ENCODE data around the gene NPAS3.
A peak's percentile ranks its signal among the peaks of the same experiment; 100 is the strongest.

Gene NPAS3

DNA sequence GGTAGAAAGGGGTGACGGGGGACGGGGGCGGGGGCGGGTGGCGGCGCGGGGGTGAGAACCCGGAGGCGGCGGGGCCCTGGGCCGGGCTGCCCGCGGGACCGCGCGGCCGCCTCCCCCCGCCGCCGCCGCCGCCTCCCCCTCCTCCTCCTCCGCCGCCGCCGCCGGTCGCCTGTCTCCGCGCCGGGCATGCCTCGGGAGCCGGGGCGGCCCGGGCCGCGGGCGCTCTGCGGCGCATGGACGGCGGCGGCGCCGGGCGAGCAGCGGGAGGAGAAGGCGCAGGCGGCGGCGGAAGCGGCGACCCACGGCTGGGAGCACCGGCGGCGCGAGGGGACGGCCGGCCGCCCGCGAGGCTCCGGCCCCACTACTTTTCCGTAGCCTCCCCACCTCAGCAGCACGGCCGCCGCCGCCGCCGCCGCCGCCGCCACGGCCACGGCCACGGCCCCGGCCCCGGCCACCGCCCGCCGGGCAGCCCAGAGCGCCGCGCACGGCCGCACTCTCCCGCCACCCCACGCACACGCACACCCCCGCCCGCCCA lies at the start of gene NPAS3:
Gene NPAS3, plus strand, starts transcription at position 161 of the 535 bp plus-strand sequence.
- DNase-seq (ENCODE audit: low read depth): no peak
- H3K4me3 ChIP-seq (ENCODE audit: low read depth, low read length): peak within 1 kb of the TSS; percentile 42
- TF ChIP-seq, protein P1, sequence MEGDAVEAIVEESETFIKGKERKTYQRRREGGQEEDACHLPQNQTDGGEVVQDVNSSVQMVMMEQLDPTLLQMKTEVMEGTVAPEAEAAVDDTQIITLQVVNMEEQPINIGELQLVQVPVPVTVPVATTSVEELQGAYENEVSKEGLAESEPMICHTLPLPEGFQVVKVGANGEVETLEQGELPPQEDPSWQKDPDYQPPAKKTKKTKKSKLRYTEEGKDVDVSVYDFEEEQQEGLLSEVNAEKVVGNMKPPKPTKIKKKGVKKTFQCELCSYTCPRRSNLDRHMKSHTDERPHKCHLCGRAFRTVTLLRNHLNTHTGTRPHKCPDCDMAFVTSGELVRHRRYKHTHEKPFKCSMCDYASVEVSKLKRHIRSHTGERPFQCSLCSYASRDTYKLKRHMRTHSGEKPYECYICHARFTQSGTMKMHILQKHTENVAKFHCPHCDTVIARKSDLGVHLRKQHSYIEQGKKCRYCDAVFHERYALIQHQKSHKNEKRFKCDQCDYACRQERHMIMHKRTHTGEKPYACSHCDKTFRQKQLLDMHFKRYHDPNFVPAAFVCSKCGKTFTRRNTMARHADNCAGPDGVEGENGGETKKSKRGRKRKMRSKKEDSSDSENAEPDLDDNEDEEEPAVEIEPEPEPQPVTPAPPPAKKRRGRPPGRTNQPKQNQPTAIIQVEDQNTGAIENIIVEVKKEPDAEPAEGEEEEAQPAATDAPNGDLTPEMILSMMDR (IDR thresholded peaks at IDR 0.05; ENCODE audit: low read depth, low read length, missing control alignments): no peak

DNA sequence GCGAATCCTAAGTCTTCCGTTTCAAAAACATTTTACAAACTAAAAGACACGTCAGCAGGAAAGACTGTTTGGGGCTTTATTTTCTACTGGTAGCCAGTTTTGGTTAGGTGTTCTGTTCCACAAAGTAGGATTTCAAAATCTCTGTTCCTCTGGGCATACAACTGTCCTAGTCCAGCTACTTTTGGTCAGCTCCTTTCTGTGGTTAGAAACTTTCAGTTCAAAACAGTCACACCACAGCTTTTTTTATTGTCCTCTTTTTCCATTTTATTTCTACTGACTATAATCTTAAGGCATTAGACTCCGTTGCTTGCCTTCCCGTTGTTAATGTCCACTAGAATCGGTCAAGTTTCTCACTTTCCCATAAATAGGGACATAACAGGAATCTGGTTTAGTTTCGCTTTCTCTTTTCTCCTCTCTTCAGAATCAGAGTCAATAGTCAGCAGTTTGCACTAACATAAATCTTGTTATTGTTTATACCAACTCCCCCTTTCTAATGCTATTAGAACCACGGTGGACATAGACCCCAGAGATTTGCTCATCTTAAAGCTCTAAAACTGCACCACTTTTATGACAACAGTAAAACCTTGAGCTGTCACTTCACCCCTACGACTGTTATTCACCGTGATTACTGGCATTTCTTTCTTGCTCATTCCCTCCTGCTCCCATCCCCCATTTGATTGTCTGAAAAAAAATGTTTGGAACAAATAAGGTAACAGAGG lies 41.5 kb upstream of the NPAS3 start:
- H3K4me3 ChIP-seq (ENCODE audit: low read depth, low read length): no peak overlapping the region
- TF ChIP-seq, protein P1 (IDR thresholded peaks at IDR 0.05; ENCODE audit: low read depth, low read length, missing control alignments): no peak
- DNase-seq (ENCODE audit: low read depth): no peak

DNA sequence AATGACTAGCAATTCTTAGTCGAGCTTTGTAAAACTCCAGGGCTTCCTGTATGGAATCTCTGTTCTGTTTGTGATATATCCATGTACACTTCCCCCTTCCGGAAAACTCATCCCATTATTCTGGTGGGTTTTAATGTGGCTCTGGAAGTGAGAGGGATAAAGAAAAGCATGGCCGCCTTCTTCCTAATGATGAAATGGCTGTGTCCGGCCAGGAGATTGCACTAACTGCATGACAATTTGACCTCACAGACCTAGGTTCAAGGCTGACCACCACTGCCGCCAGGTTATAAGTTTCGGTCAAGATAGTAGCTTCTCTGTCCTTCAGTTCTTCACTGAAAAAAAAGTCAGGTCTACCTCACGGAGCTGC lies 41.0 kb upstream of the NPAS3 start:
- TF ChIP-seq, protein P1 (IDR thresholded peaks at IDR 0.05; ENCODE audit: low read depth, low read length, missing control alignments): no peak
- H3K4me3 ChIP-seq (ENCODE audit: low read depth, low read length): no peak overlapping the region
- no peak for DNase-seq (ENCODE audit: low read depth)

DNA sequence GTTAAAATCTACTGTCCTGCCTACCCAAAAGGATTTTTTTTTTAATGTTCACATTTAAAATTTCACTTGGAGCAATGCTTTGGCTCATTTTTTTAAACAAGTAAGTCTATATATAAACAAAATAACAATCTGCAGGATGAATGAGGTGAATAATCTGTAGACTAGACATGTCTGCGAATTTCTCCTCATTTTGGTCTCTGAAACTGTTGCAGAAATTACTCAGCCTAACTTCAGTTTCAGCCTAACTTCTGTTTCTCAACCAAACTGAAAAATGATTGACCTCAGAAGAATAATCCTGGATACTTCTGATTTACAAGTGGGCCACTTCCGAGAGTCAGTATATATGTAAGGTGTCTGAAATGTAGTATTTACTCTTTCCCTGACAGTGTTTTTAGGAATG lies 39.8 kb upstream of the NPAS3 start:
- TF ChIP-seq, protein P1 (IDR thresholded peaks at IDR 0.05; ENCODE audit: low read depth, low read length, missing control alignments): no peak
- DNase-seq (ENCODE audit: low read depth): peak; percentile 2
- H3K4me3 ChIP-seq (ENCODE audit: low read depth, low read length): no peak overlapping the region

DNA sequence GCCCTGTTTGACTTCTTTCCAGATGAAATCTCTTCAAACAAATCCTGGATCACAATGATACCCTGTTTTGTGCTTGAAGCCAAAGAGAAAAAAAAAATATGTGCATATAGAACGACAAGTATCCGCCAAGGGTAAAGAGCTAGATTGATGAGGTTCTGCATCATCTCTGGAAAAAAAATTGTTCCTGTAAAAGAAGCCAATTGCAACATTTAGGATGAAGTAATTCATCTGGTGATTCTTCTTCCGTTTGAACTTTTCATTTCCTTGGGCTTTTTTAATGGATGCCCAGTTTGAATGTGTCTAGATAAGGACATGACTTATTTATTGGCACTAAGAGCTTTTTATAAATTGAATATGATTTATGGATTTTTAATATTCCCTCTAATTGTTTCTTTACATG lies 38.1 kb upstream of the NPAS3 start:
- DNase-seq (ENCODE audit: low read depth): no peak
- TF ChIP-seq, protein P1 (IDR thresholded peaks at IDR 0.05; ENCODE audit: low read depth, low read length, missing control alignments): no peak
- no peak overlapping the region for H3K4me3 ChIP-seq (ENCODE audit: low read depth, low read length)

DNA sequence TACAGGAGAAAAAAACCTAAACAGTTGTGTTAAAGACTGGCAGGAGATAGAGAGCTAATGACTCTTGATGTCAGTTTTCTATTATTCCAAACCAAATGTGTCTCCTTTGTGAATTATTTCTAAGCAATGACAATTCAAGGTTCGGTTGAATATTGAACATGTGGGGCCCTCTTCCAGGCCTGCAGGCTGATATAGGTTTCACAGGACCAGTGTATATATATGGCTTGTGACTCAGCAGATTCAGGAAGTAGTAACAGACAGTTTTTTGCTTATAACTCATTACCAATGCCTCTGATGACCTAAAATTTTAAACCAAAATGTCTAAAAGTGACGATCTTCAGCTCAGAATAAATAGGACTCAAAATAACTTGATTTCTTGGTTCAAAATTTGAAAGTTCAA lies 33.7 kb upstream of the NPAS3 start:
- no peak overlapping the region for H3K4me3 ChIP-seq (ENCODE audit: low read depth, low read length)
- no peak for DNase-seq (ENCODE audit: low read depth)
- TF ChIP-seq, protein P1 (IDR thresholded peaks at IDR 0.05; ENCODE audit: low read depth, low read length, missing control alignments): no peak

DNA sequence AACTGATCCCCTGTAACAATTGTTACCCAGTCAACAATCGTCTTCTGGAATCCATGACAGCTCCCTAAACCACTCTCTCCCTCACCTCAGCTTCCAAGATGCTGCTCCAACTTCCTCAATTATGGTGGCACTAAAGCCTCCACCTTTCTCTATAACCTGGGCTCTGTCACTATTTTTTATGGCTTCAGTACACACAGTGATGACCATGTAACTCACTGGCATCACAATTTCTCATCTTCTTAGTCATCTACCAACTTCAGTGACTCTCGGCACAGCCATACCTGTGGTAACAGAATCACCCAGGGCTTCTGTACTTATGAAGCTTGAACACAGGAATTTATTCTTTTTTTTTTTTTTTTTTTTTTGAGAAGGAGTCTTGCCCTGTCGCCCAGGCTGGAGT lies 32.0 kb upstream of the NPAS3 start:
- H3K4me3 ChIP-seq (ENCODE audit: low read depth, low read length): no peak overlapping the region
- TF ChIP-seq, protein P1 (IDR thresholded peaks at IDR 0.05; ENCODE audit: low read depth, low read length, missing control alignments): no peak
- DNase-seq (ENCODE audit: low read depth): no peak
